Measurements from ENCODE around the gene HEATR3.

GRCh38 chr16:50151322-50151721 is 85.6 kb downstream of the HEATR3 start:
- no peak for TF ChIP-seq CTCF (IDR thresholded peaks at IDR 0.05; ENCODE audit: low read depth, low read length)
- TF ChIP-seq POLR2A (IDR thresholded peaks at IDR 0.05; ENCODE audit: extremely low read depth, insufficient read length), result no peak

All from NB4 (cell line).